Nephron progenitor cell (in vitro differentiated cells): Measurements from ENCODE around the gene SDK1.

Experiments used
- DNase-seq: peaks from one replicate; pipeline ENCODE4 v3.0.0; 2021
- H3K27ac Mint-ChIP-seq: 2 replicates; pipeline ENCODE4 v1.8.0; 2021; ENCODE audit warnings: mild to moderate bottlenecking, moderate library complexity, mixed read lengths
- H3K27me3 Mint-ChIP-seq: 2 replicates; pipeline ENCODE4 v1.8.0; 2021; ENCODE audit warnings: mild to moderate bottlenecking, low read depth, mixed read lengths; ENCODE audit not compliant: poor library complexity
- H3K36me3 Mint-ChIP-seq: 2 replicates; pipeline ENCODE4 v1.8.0; 2021; ENCODE audit warnings: low read depth, mixed read lengths
- H3K4me1 Mint-ChIP-seq: 2 replicates; pipeline ENCODE4 v1.8.0; 2021; ENCODE audit warnings: mixed read lengths
- H3K4me3 Mint-ChIP-seq: 2 replicates; pipeline ENCODE4 v1.8.0; 2021; ENCODE audit warnings: mild to moderate bottlenecking, moderate library complexity, mixed read lengths
- H3K9me3 Mint-ChIP-seq: 2 replicates; pipeline ENCODE4 v1.8.0; 2021; ENCODE audit warnings: mild to moderate bottlenecking, moderate library complexity, mixed read lengths
- TF ChIP-seq, protein P1 (sequence below): fragments of 200-600 bp; sonication (generic); IDR thresholded peaks from 2 replicates; pipeline ENCODE4 v1.5.0; 2021; ENCODE audit warnings: antibody characterized with exemption

The SDK1 gene

GRCh38 chr7:4244635-4245034, 943.6 kb downstream of the SDK1 start:
- Mint-ChIP-seq H3K27me3 (peaks cover 6% of the 10 kb centered on the region), H3K4me3 (no peak overlapping the region), H3K27ac (no peak overlapping the region), H3K9me3 (peaks cover 13% of the 10 kb centered on the region), H3K4me1 (peaks cover 22% of the 10 kb centered on the region), H3K36me3 (peaks cover 16% of the 10 kb centered on the region)
- TF ChIP-seq, protein P1, sequence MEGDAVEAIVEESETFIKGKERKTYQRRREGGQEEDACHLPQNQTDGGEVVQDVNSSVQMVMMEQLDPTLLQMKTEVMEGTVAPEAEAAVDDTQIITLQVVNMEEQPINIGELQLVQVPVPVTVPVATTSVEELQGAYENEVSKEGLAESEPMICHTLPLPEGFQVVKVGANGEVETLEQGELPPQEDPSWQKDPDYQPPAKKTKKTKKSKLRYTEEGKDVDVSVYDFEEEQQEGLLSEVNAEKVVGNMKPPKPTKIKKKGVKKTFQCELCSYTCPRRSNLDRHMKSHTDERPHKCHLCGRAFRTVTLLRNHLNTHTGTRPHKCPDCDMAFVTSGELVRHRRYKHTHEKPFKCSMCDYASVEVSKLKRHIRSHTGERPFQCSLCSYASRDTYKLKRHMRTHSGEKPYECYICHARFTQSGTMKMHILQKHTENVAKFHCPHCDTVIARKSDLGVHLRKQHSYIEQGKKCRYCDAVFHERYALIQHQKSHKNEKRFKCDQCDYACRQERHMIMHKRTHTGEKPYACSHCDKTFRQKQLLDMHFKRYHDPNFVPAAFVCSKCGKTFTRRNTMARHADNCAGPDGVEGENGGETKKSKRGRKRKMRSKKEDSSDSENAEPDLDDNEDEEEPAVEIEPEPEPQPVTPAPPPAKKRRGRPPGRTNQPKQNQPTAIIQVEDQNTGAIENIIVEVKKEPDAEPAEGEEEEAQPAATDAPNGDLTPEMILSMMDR: no peak
- no peak for DNase-seq

GRCh38 chr7:4245135-4245865, 944.2 kb downstream of the SDK1 start:
- peaks cover 16% of the 10 kb centered on the region for H3K36me3 Mint-ChIP-seq
- H3K9me3 Mint-ChIP-seq: peaks cover 13% of the 10 kb centered on the region
- no peak for DNase-seq
- H3K4me3 Mint-ChIP-seq: no peak overlapping the region
- H3K27ac Mint-ChIP-seq: no peak overlapping the region
- TF ChIP-seq, protein P1: no peak
- H3K4me1 Mint-ChIP-seq: peaks cover 17% of the 10 kb centered on the region
- peaks cover 8% of the 10 kb centered on the region for H3K27me3 Mint-ChIP-seq

- TF ChIP-seq, protein P1: no peak
- no peak overlapping the region for H3K27ac Mint-ChIP-seq
- H3K27me3 Mint-ChIP-seq: peaks cover 6% of the 10 kb centered on the region
- peaks cover 10% of the 10 kb centered on the region for H3K4me1 Mint-ChIP-seq
- no peak for DNase-seq
- peaks cover 16% of the 10 kb centered on the region for H3K9me3 Mint-ChIP-seq
- peaks cover 16% of the 10 kb centered on the region for H3K36me3 Mint-ChIP-seq
- H3K4me3 Mint-ChIP-seq: no peak overlapping the region
Measured at GRCh38 chr7:4245866-4246470, 944.9 kb downstream of the SDK1 start.

DNA sequence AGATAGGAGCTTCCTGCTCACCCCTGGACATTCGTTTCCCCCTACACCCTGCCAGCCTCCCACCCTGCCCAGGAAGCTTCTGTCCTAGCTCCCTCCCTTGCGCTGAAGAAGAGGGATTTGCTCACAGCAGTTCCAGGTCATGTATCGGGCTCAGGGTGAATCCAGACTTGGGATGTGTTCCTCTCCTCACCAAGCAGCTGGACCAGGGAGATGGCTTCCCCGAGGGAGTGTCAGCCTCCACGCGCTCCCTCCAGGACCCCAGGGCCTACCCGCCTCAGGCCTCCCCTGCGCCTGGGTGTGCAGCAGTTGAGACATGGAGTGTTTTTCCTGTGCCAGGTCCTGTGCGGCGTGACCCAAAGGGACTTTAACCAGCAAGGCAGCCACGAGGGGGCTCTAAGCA, 945.5 kb downstream of the SDK1 start:
- TF ChIP-seq, protein P1: no peak
- Mint-ChIP-seq H3K27ac (no peak overlapping the region), H3K4me3 (no peak overlapping the region), H3K36me3 (peaks cover 16% of the 10 kb centered on the region), H3K4me1 (peaks cover 10% of the 10 kb centered on the region), H3K27me3 (peaks cover 6% of the 10 kb centered on the region), H3K9me3 (peaks cover 22% of the 10 kb centered on the region)
- no peak for DNase-seq

- TF ChIP-seq, protein P1: no peak
- peaks cover 10% of the 10 kb centered on the region for H3K4me1 Mint-ChIP-seq
- H3K27me3 Mint-ChIP-seq: peaks cover 6% of the 10 kb centered on the region
- no peak for DNase-seq
- no peak overlapping the region for H3K4me3 Mint-ChIP-seq
- peaks cover 26% of the 10 kb centered on the region for H3K9me3 Mint-ChIP-seq
- peaks cover 16% of the 10 kb centered on the region for H3K36me3 Mint-ChIP-seq
- peak overlapping the region; percentile 54 for H3K27ac Mint-ChIP-seq
Measured at GRCh38 chr7:4247106-4247876, 946.2 kb downstream of the SDK1 start.
